Nephron (organoid): ENCODE measurements around the gene ERGIC1.

Experiments used
- H3K27ac Mint-ChIP-seq, 3 experiments: 2 replicates each; pipeline ENCODE4 v1.8.0; 2020; ENCODE audit warnings: mixed read lengths in 3 of 3, mild to moderate bottlenecking in 2 of 3, moderate library complexity in 1 of 3
- H3K27me3 Mint-ChIP-seq: 2 replicates; pipeline ENCODE4 v1.8.0; 2021; ENCODE audit warnings: low read depth, mild to moderate bottlenecking, moderate library complexity, mixed read lengths
- H3K36me3 Mint-ChIP-seq: 2 replicates; pipeline ENCODE4 v1.8.0; 2020; ENCODE audit warnings: low read depth, mixed read lengths
- H3K4me1 Mint-ChIP-seq: 2 replicates; pipeline ENCODE4 v1.8.0; 2020; ENCODE audit warnings: mixed read lengths
- H3K4me3 Mint-ChIP-seq, 3 experiments: 2 replicates each; pipeline ENCODE4 v1.8.0; 2020; ENCODE audit warnings: mild to moderate bottlenecking in 3 of 3, mixed read lengths in 3 of 3, moderate library complexity in 2 of 3
- H3K9me3 Mint-ChIP-seq: 2 replicates; pipeline ENCODE4 v1.8.0; 2020; ENCODE audit warnings: mixed read lengths
- CTCF ChIP-seq, 3 experiments: fragments of 200-600 bp; sonication (generic); IDR thresholded peaks; one replicate each; pipeline ENCODE4 v1.5.0; 2021; ENCODE audit warnings: antibody characterized with exemption in 3 of 3; ENCODE audit not compliant: unreplicated experiment in 3 of 3

ERGIC1 gene

DNA sequence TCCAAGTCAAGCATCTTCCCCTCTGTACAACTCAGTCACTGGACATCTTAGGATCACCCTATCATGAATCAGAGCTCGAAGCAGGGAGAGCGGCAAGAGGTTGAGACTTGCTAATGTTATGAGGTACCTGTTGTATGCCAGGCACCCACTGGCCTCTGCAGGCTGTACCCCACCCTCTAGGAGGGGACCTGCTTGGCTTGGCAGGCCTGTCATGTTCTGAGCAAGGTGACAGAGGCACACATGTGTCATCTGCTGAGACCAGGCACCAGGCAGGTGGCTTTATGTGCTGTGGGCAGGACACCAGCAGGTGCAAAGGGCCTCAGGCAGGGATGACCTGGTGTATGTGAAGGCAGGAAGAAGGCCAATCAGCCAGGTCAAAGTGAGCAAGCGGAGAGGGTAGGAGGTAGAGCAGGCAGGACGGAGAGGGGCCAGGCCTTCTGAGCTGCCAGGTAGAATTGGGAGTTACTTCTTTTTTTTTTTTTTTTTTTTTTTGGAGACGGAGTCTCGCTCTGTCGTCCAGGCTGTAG lies 64.9 kb downstream of the ERGIC1 start:
- no peak for TF ChIP-seq CTCF (IDR thresholded peaks at IDR 0.05; ENCODE audit: unreplicated experiment in 3 of 3)
- Mint-ChIP-seq H3K27me3 (no peaks in the 10 kb centered on the region), H3K4me3 (no peak overlapping the region), H3K36me3 (peaks cover 33% of the 10 kb centered on the region), H3K4me1 (peaks cover 53% of the 10 kb centered on the region), H3K9me3 (no peaks in the 10 kb centered on the region), H3K27ac (peak overlapping the region in 2 of 3 experiments; percentile 35 to 45)

GRCh38 chr5:172899436-172899835 lies 65.4 kb downstream of the ERGIC1 start:
- peaks cover 59% of the 10 kb centered on the region for H3K4me1 Mint-ChIP-seq
- no peak for TF ChIP-seq CTCF (IDR thresholded peaks at IDR 0.05; ENCODE audit: unreplicated experiment in 3 of 3)
- H3K36me3 Mint-ChIP-seq, result peaks cover 36% of the 10 kb centered on the region

DNA sequence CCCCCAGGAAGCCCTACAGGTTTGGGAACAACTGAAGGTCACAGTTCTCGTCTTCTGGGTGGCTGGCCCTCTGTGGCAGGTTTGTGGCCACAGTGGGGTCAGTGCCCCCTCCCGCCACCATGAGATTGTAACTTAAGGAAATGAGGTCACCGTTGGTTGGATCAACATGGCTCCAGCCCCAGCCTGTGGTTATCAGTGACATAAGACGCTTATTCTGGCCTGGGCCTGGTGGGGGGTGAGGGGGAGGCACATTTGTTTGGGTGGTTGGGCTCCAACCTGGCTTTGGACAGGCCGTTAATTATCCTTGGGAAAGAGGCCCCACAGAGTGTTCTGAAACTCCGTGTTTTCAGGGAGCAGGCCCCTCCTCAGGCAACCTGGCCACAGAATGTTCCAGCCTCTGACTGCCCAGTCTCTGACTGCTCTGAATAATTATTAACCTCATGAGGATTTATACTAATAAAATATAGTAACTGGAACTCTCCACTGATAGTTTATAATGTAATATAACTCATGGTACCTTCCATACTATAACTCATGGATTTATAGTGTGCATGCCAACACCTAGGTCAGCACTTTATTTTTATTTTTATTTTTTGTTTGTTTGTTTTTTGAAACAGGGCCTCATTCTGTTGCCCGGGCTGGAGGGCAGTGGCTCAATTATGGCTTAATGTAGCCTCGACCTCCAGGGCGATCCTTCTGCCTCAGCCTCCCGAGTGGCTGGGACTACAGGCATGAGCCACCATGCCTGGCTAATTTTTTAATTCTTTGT lies 67.1 kb downstream of the ERGIC1 start:
- no peaks in the 10 kb centered on the region for H3K27me3 Mint-ChIP-seq
- no peak overlapping the region for H3K4me3 Mint-ChIP-seq
- peaks cover 68% of the 10 kb centered on the region for H3K4me1 Mint-ChIP-seq
- TF ChIP-seq CTCF (IDR thresholded peaks at IDR 0.05; ENCODE audit: unreplicated experiment in 3 of 3), result no peak
- H3K9me3 Mint-ChIP-seq, result no peaks in the 10 kb centered on the region
- peak overlapping the region; percentile 82 to 94 (median 88) for H3K27ac Mint-ChIP-seq
- H3K36me3 Mint-ChIP-seq, result peaks cover 31% of the 10 kb centered on the region

More at GRCh38 chr5:172899436-172899835, 65.4 kb downstream of the ERGIC1 start:
- H3K4me3 Mint-ChIP-seq, result no peak overlapping the region
- H3K27me3 Mint-ChIP-seq, result no peaks in the 10 kb centered on the region
- H3K27ac Mint-ChIP-seq, result peak overlapping the region in 1 of 3 experiments; percentile 17
- H3K9me3 Mint-ChIP-seq, result no peaks in the 10 kb centered on the region

- no peak for TF ChIP-seq CTCF (IDR thresholded peaks at IDR 0.05; ENCODE audit: unreplicated experiment in 3 of 3)
- peaks cover 75% of the 10 kb centered on the region for H3K4me1 Mint-ChIP-seq
- H3K27me3 Mint-ChIP-seq, result no peaks in the 10 kb centered on the region
- H3K4me3 Mint-ChIP-seq, result no peak overlapping the region
- H3K27ac Mint-ChIP-seq, result peak overlapping the region; percentile 83 to 92 (median 88)
- H3K9me3 Mint-ChIP-seq, result no peaks in the 10 kb centered on the region
- peaks cover 28% of the 10 kb centered on the region for H3K36me3 Mint-ChIP-seq
Measured at GRCh38 chr5:172901788-172902496, 67.9 kb downstream of the ERGIC1 start.

GRCh38 chr5:172902497-172903472 lies 68.7 kb downstream of the ERGIC1 start:
- Mint-ChIP-seq H3K27me3 (no peaks in the 10 kb centered on the region), H3K4me3 (peak overlapping the region in 1 of 3 experiments; percentile 25), H3K4me1 (peaks cover 73% of the 10 kb centered on the region), H3K36me3 (peaks cover 26% of the 10 kb centered on the region), H3K9me3 (no peaks in the 10 kb centered on the region), H3K27ac (peak overlapping the region; percentile 83 to 92 (median 88))
- peak; percentile 31 to 51 (median 32) for TF ChIP-seq CTCF (IDR thresholded peaks at IDR 0.05; ENCODE audit: unreplicated experiment in 3 of 3)
